22Rv1 (cell line): ENCODE results near the gene FARP1.

Experiments used
- ZFX ChIP-seq: fragments of 450-650 bp; IDR thresholded peaks from 2 replicates; pipeline ENCODE4 v1.6.1; 2017; ENCODE audit warnings: antibody characterized with exemption, borderline replicate concordance
- TF ChIP-seq, protein P1 (sequence below): fragments of 450-650 bp; IDR thresholded peaks from 2 replicates; pipeline ENCODE4 v1.5.1; 2017; ENCODE audit warnings: mild to moderate bottlenecking

GRCh38 chr13:98454389-98454881, 311.5 kb downstream of the FARP1 start:
- TF ChIP-seq, protein P1, sequence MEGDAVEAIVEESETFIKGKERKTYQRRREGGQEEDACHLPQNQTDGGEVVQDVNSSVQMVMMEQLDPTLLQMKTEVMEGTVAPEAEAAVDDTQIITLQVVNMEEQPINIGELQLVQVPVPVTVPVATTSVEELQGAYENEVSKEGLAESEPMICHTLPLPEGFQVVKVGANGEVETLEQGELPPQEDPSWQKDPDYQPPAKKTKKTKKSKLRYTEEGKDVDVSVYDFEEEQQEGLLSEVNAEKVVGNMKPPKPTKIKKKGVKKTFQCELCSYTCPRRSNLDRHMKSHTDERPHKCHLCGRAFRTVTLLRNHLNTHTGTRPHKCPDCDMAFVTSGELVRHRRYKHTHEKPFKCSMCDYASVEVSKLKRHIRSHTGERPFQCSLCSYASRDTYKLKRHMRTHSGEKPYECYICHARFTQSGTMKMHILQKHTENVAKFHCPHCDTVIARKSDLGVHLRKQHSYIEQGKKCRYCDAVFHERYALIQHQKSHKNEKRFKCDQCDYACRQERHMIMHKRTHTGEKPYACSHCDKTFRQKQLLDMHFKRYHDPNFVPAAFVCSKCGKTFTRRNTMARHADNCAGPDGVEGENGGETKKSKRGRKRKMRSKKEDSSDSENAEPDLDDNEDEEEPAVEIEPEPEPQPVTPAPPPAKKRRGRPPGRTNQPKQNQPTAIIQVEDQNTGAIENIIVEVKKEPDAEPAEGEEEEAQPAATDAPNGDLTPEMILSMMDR, result no peak
- TF ChIP-seq ZFX, result no peak
